Heart right ventricle (tissue), 16 donors: Measurements from ENCODE around the gene ASIC3. TPM values are rescaled to one million over a fixed set of nuclear protein-coding genes. Genes with fewer than 3 reads are reported as not detected.
A peak's percentile ranks its signal among the peaks of the same experiment; 100 is the strongest.

Experiments
- ATAC-seq, 8 donors: fragments of 200-7000 bp; cut with Tn5 transposase; one replicate each; pipeline ENCODE4 v1.9.1; 2020; ENCODE audit warnings: mild to moderate bottlenecking in 8 of 8, moderate library complexity in 8 of 8, moderate number of reproducible peaks in 1 of 8
- DNase-seq, 2 donors: peaks; one replicate each; pipeline ENCODE4 v3.0.0-alpha.2; 2020
- H3K27ac ChIP-seq, 10 donors: fragments of 200-600 bp; sonication (generic) in 2 of 10; one replicate each; pipeline versions ENCODE4 v1.5.0 to v1.8.0; 2020 to 2022; ENCODE audit warnings: mild to moderate bottlenecking in 3 of 10
- H3K27me3 ChIP-seq, 7 donors: fragments of 200-600 bp; one replicate each; pipeline ENCODE4 v1.8.0; 2021 to 2022; ENCODE audit warnings: mild to moderate bottlenecking in 2 of 7
- H3K36me3 ChIP-seq, 9 donors: fragments of 200-600 bp; sonication (generic) in 1 of 9; one replicate each; pipeline versions ENCODE4 v1.5.0 to v1.8.0; 2020 to 2022; ENCODE audit warnings: mild to moderate bottlenecking in 2 of 9
- H3K4me1 ChIP-seq, 9 donors: fragments of 200-600 bp; sonication (generic) in 1 of 9; one replicate each; pipeline versions ENCODE4 v1.5.0 to v1.8.0; 2020 to 2022; ENCODE audit warnings: mild to moderate bottlenecking in 4 of 9
- H3K4me3 ChIP-seq, 10 donors: fragments of 200-600 bp; sonication (generic) in 2 of 10; one replicate each; pipeline versions ENCODE4 v1.5.0 to v1.8.0; 2020 to 2022; ENCODE audit warnings: mild to moderate bottlenecking in 7 of 10, moderate library complexity in 2 of 10
- H3K9me3 ChIP-seq, 11 donors: fragments of 200-600 bp in 10 of 11; sonication (generic) in 2 of 11; one replicate each; pipeline versions ENCODE4 v1.5.0 to v1.8.0; 2013 to 2022; ENCODE audit warnings: mild to moderate bottlenecking in 2 of 11, control low read depth in 1 of 11, moderate library complexity in 1 of 11
- WGBS, 2 donors: extraction: QIAGEN DNeasy Blood & Tissue Kit; methylation state at CpG; one replicate each; pipeline ENCODE4 v1.1.7; 2013; ENCODE audit warnings: inconsistent platforms in 1 of 2; 5-methylcytosine and 5-hydroxymethylcytosine counted together
- intact Hi-C, 10 donors: fragments of 100-400 bp; cut with DNase I; formaldehyde crosslinking; loops; one replicate each; pipeline versions ENCODE4 v1.11.1 to v1.14.2; 2022
- polyA plus RNA-seq, 2 donors: library from polyadenylated mRNA; stranded (reverse); fragments of 200-250 nt; gene quantifications; one replicate each; pipeline ENCODE4 v1.2.3, GENCODE V29; 2013
- total RNA-seq, 10 donors: library from RNA; stranded (reverse); fragmentation: NEBNext Ultra II Directional in 3 of 10; extraction: Animal tissue kit (Norgen Biotek cat#: 25700) in 3 of 10; gene quantifications; one replicate each; pipeline versions ENCODE4 v1.2.1 to v1.2.4, GENCODE V29; 2021 to 2023
- TF ChIP-seq, protein P1 (sequence below), 9 donors: fragments of 200-600 bp; sonication (generic) in 2 of 9; IDR thresholded peaks; one replicate each; pipeline versions ENCODE4 v1.5.0 to v1.8.0; 2021 to 2022; ENCODE audit warnings: antibody characterized with exemption in 9 of 9, mild to moderate bottlenecking in 5 of 9, moderate library complexity in 1 of 9
- donor health status: Arrhythmogenic right ventricular cardiomyopathy.
- donor health status: ischemic (EF 13 %, LVEDD 7.1; RV severe dilation, severe dysfunction).
- donor health status: healthy with polysubstance abuse.
- donor health status: DM: no; HTN: yes; CAD: no.
- donor health status: DM: no; HTN: no; CAD: no.
- donor health status: ischemic (EF 25% LVEDD 6.9; RV normal size, moderate dysfunction).
- donor health status: ischemic (EF 25% LVEDD 5.7; RV mildly dilated, moderate dysfunction).
- donor health status: healthy.
- donor health status: DM: yes; HTN: yes; CAD: no.
- donor health status: Ischemic cardiomyopathy.
- donor health status: ischemic (EF 35%, LVEDD 5.7; RV mildly dilated, moderate dysfunction).
- donor health status: nonischemic (EF 11% LVEDD 7.7; RV severe dilation, severe dysfunction).
- donor health status: DM: yes; HTN: yes; CAD: no.
- donor health status: PGD.
- donor health status: ischemic (EF 29% LVEDD 5.4; RV normal size, mild dysfunction).
- donor health status: nonischemic (EF 23%, LVEDD 6.1; RV moderate dilation, normal function).

Gene ASIC3
- total and polyA plus RNA-seq, 12 donors, result 3.2 to 38.8 (median 5.6) TPM

DNA sequence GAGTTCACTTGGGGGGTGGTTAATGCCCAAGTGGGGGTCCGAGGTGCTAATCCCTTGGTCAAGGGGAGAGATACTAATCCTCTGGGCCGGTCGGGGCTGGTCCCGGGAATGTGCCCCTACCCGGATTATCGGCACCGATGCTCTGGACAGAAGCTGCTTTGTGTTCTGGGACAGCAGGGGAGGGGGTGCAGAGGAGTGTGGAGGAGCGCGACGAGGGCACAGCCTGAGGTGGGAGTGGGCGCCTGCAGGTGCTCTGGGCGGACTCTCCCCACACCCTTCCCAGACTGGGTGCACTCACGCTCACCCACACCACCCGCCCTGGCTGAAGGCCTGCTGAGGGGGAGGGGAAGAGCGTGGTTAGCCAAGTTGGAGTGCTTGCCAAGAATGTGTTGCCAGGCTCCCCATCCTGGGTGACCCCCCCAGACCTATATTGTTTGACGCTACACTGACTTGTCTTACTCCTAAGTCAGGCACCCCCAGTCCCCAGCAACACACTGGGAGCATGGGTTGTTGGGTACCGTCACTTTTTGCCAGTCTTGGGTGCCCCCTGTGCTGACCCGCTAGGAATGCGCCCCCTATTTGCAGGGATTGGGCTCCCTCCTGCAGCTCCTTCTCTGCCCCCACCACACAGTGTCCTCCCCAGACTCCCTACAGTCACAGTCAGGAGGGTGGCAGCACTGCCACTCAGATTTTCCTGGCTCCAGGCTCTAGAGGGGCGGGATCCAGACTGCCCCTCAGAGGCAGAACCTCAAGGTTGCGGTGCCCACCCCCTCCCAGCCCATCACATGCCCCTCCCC, 12.3 kb downstream of the ASIC3 start:
- TF ChIP-seq, protein P1, sequence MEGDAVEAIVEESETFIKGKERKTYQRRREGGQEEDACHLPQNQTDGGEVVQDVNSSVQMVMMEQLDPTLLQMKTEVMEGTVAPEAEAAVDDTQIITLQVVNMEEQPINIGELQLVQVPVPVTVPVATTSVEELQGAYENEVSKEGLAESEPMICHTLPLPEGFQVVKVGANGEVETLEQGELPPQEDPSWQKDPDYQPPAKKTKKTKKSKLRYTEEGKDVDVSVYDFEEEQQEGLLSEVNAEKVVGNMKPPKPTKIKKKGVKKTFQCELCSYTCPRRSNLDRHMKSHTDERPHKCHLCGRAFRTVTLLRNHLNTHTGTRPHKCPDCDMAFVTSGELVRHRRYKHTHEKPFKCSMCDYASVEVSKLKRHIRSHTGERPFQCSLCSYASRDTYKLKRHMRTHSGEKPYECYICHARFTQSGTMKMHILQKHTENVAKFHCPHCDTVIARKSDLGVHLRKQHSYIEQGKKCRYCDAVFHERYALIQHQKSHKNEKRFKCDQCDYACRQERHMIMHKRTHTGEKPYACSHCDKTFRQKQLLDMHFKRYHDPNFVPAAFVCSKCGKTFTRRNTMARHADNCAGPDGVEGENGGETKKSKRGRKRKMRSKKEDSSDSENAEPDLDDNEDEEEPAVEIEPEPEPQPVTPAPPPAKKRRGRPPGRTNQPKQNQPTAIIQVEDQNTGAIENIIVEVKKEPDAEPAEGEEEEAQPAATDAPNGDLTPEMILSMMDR (IDR thresholded peaks at IDR 0.05), result no peak
- intact Hi-C loops, result loop anchor here in 1 of 10 donors (1.0 kb wide), 1 partner anchor 51 kb away; no protein-coding TSS in a partner anchor
- Histone ChIP-seq H3K27ac (peak overlapping the region in 9 of 10 donors; percentile 94 to 98 (median 97)), H3K36me3 (peaks cover 0 to 25% (median 8%) of the 10 kb centered on the region in 9 donors), H3K4me3 (peak overlapping the region; percentile 70 to 95 (median 88)), H3K4me1 (peaks cover 34 to 66% (median 55%) of the 10 kb centered on the region in 9 donors), H3K9me3 (no peaks in the 10 kb centered on the region), H3K27me3 (no peaks in the 10 kb centered on the region)
- ATAC-seq (peak in 3 of 8 donors; percentile 2 to 10 (median 7)), DNase-seq (no peak)
- WGBS, 2 donors, result 5 to 14% methylated on average over 19 to 21 of the region's 21 CpGs

DNA sequence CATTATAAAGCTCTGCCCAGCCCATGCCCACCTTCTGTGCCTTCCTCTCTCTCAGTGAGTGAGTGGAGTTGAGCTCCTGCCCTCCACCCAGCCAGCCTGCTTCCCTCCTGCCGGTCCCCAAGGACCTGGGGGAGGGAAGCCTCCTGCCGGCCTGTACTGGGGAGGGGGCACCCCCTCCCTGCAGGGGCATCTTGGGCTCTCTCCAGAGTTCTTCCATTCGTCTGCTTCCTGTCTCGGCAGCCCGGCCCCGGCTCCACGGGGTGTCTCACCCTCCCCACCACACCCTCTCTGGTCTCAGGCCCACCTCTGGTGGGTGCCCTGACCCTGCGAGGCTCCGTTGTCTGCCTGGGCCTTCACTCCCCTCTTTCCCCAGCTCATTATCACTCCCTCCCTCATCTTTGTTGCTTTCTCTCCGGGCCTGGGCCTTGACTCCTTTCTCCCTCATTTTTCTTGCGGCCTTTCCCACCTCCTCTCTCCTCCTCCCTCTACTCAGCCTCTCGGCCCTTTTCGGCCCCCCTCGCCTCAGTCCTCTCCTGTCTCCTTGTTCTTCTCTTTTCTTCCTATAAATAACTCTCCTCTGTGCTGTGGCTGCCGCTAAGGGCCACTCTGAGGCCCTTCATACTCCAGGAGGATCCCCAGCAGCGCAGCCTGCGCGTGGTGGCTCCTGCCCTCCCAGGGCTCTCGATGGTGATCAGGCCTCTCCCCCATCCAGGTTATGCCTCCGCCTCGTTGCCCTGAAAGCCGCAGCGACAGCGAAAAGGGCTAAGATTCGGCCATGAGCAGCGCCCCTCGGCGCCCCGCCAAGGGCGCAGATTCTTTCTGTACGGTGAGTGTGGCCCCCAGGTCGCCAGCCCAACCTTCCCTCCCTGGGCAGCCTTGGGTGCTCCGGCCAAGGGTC, 13.1 kb downstream of the ASIC3 start:
- Histone ChIP-seq H3K36me3 (peaks cover 0 to 34% (median 13%) of the 10 kb centered on the region in 9 donors), H3K27me3 (no peaks in the 10 kb centered on the region), H3K4me1 (peaks cover 34 to 66% (median 55%) of the 10 kb centered on the region in 9 donors), H3K9me3 (no peaks in the 10 kb centered on the region), H3K27ac (peak overlapping the region in 5 of 10 donors; percentile 59 to 98 (median 97)), H3K4me3 (peak overlapping the region in 7 of 10 donors; percentile 23 to 95 (median 91))
- TF ChIP-seq, protein P1 (IDR thresholded peaks at IDR 0.05), result no peak
- WGBS, 2 donors, result 51 to 62% methylated on average over 33 of the region's 33 CpGs
- DNase-seq, result no peak
- intact Hi-C loops, result loop anchor here in 1 of 10 donors (2.0 kb wide), 1 partner anchor 17 kb away; no protein-coding TSS in a partner anchor
- no peak for ATAC-seq

DNA sequence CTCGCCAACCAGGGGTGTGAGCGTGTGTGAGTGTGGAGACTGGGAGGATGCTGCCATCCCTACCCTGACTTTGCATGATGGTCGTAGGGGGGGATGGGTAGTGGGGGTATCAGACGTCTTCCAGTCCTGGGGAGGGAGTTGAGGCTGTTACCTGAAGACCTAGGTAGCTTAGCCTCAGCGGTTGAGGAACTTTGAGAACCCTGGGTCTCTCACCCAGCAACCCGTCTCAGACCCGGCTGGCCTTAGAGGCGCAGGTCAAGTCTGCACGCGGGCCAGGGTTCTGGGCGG, 13.7 kb downstream of the ASIC3 start:
- H3K4me1 ChIP-seq, result peaks cover 30 to 61% (median 50%) of the 10 kb centered on the region in 9 donors
- peaks cover 0 to 40% (median 19%) of the 10 kb centered on the region in 9 donors for H3K36me3 ChIP-seq
- WGBS, 2 donors, result 69 to 76% methylated on average over 11 of the region's 11 CpGs
- DNase-seq (no peak), ATAC-seq (no peak)
- H3K4me3 ChIP-seq, result peak overlapping the region in 1 of 10 donors; percentile 19
- no peaks in the 10 kb centered on the region for H3K9me3 ChIP-seq
- no peaks in the 10 kb centered on the region for H3K27me3 ChIP-seq
- TF ChIP-seq, protein P1 (IDR thresholded peaks at IDR 0.05), result no peak
- H3K27ac ChIP-seq, result peak overlapping the region in 4 of 10 donors; percentile 59 to 98 (median 70)
- intact Hi-C loops, result loop anchor here in 1 of 10 donors (2.0 kb wide), 1 partner anchor 17 kb away; no protein-coding TSS in a partner anchor
